Nephron progenitor cell (in vitro differentiated cells): ENCODE results near the gene SH3BGR.

Experiments used
- DNase-seq: peaks from one replicate; pipeline ENCODE4 v3.0.0; 2021
- H3K27ac Mint-ChIP-seq: 2 replicates; pipeline ENCODE4 v1.8.0; 2021; ENCODE audit warnings: mild to moderate bottlenecking, moderate library complexity, mixed read lengths
- H3K27me3 Mint-ChIP-seq: 2 replicates; pipeline ENCODE4 v1.8.0; 2021; ENCODE audit warnings: mild to moderate bottlenecking, low read depth, mixed read lengths; ENCODE audit not compliant: poor library complexity
- H3K36me3 Mint-ChIP-seq: 2 replicates; pipeline ENCODE4 v1.8.0; 2021; ENCODE audit warnings: low read depth, mixed read lengths
- H3K4me1 Mint-ChIP-seq: 2 replicates; pipeline ENCODE4 v1.8.0; 2021; ENCODE audit warnings: mixed read lengths
- H3K4me3 Mint-ChIP-seq: 2 replicates; pipeline ENCODE4 v1.8.0; 2021; ENCODE audit warnings: mild to moderate bottlenecking, moderate library complexity, mixed read lengths
- H3K9me3 Mint-ChIP-seq: 2 replicates; pipeline ENCODE4 v1.8.0; 2021; ENCODE audit warnings: mild to moderate bottlenecking, moderate library complexity, mixed read lengths
- TF ChIP-seq, protein P1 (sequence below): fragments of 200-600 bp; sonication (generic); IDR thresholded peaks from 2 replicates; pipeline ENCODE4 v1.5.0; 2021; ENCODE audit warnings: antibody characterized with exemption

The SH3BGR gene

DNA sequence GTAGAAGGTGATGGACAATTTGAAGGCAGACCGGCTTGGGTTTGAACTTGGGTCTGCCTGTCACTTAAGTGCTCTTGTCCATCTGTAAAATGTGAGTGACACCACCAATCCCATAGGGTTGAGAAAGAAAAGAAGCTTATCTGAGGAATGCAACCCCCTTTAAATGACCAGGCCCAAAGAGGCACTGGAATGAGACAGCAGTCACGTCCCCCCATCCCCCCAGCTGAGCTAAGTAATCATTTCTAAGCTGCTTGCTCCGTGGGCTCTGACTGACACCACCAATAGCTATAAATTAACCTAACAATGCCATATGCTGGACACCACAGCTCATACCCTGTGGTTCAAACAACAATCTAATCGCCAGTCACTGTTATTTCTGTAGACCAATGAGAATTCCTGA lies 21.3 kb upstream of the SH3BGR start:
- Mint-ChIP-seq H3K4me3 (no peak overlapping the region), H3K27me3 (no peaks in the 10 kb centered on the region), H3K9me3 (peaks cover 4% of the 10 kb centered on the region), H3K36me3 (peaks cover 13% of the 10 kb centered on the region), H3K27ac (peak overlapping the region; percentile 85), H3K4me1 (peaks cover 11% of the 10 kb centered on the region)
- TF ChIP-seq, protein P1, sequence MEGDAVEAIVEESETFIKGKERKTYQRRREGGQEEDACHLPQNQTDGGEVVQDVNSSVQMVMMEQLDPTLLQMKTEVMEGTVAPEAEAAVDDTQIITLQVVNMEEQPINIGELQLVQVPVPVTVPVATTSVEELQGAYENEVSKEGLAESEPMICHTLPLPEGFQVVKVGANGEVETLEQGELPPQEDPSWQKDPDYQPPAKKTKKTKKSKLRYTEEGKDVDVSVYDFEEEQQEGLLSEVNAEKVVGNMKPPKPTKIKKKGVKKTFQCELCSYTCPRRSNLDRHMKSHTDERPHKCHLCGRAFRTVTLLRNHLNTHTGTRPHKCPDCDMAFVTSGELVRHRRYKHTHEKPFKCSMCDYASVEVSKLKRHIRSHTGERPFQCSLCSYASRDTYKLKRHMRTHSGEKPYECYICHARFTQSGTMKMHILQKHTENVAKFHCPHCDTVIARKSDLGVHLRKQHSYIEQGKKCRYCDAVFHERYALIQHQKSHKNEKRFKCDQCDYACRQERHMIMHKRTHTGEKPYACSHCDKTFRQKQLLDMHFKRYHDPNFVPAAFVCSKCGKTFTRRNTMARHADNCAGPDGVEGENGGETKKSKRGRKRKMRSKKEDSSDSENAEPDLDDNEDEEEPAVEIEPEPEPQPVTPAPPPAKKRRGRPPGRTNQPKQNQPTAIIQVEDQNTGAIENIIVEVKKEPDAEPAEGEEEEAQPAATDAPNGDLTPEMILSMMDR = no peak
- no peak for DNase-seq

DNA sequence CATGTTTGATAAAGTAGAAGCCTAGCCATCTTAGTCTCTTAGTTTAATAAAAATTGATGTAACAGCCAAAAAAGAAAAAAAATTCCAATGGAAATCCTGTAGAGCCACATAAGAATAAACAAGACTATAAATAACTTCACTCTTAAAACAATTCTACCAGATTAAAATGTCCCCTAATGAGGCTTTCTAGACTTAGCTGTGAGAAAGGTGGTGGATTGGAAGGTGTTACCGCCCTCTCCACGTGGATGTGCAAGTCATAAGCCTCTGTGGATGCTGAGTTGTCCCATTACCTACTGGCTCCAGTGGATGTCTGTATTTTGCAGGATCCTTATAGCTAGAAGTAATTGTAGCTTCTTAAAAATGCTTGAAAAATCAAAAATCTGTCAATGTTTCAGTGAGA lies 20.8 kb upstream of the SH3BGR start:
- Mint-ChIP-seq H3K4me1 (peaks cover 11% of the 10 kb centered on the region), H3K9me3 (peaks cover 4% of the 10 kb centered on the region), H3K27ac (peak overlapping the region; percentile 70), H3K36me3 (peaks cover 13% of the 10 kb centered on the region), H3K27me3 (no peaks in the 10 kb centered on the region), H3K4me3 (no peak overlapping the region)
- no peak for DNase-seq
- TF ChIP-seq, protein P1 = no peak

DNA sequence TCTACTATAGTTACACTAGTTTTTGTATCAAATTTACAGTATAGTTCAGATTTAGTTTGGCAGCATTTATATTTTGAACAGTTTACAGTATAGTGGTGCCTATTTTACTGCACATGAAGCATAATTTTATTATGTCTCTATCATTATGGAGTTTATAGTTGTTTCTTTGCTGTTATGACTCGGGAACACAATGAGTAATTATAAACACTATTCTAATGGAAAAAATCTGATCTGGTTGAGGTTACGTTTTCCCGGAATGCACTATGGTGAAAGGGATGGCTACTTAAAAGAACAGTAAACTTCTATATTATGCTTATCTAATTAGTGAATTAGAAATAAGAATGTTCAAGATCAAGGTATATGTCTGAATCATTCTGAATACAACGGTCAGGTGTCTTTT lies 16.8 kb upstream of the SH3BGR start:
- H3K4me3 Mint-ChIP-seq = no peak overlapping the region
- peaks cover 15% of the 10 kb centered on the region for H3K4me1 Mint-ChIP-seq
- H3K27ac Mint-ChIP-seq = no peak overlapping the region
- H3K27me3 Mint-ChIP-seq = peaks cover 3% of the 10 kb centered on the region
- TF ChIP-seq, protein P1 = no peak
- H3K9me3 Mint-ChIP-seq = peaks cover 3% of the 10 kb centered on the region
- no peak for DNase-seq
- H3K36me3 Mint-ChIP-seq = peaks cover 3% of the 10 kb centered on the region

GRCh38 chr21:39439232-39439631 lies 12.5 kb upstream of the SH3BGR start:
- H3K36me3 Mint-ChIP-seq = no peaks in the 10 kb centered on the region
- peaks cover 27% of the 10 kb centered on the region for H3K4me1 Mint-ChIP-seq
- no peak for DNase-seq
- H3K9me3 Mint-ChIP-seq = no peaks in the 10 kb centered on the region
- H3K27me3 Mint-ChIP-seq = peaks cover 5% of the 10 kb centered on the region
- no peak overlapping the region for H3K4me3 Mint-ChIP-seq
- H3K27ac Mint-ChIP-seq = no peak overlapping the region
- TF ChIP-seq, protein P1 = no peak

GRCh38 chr21:39441502-39442475 lies 10.0 kb upstream of the SH3BGR start:
- peak overlapping the region; percentile 28 for H3K27ac Mint-ChIP-seq
- peak; percentile 27 for DNase-seq

More at GRCh38 chr21:39441502-39442475, 10.0 kb upstream of the SH3BGR start:
- peak overlapping the region; percentile 56 for H3K4me3 Mint-ChIP-seq
- H3K27me3 Mint-ChIP-seq = peaks cover 11% of the 10 kb centered on the region
- TF ChIP-seq, protein P1 = peak; percentile 80
- no peaks in the 10 kb centered on the region for H3K36me3 Mint-ChIP-seq
- H3K4me1 Mint-ChIP-seq = peaks cover 43% of the 10 kb centered on the region
- peaks cover 3% of the 10 kb centered on the region for H3K9me3 Mint-ChIP-seq
